HG02938 (cell line): ENCODE data around the gene PRAMEF4.
"Not testable (repeated sequence)": the region's sequence is repeated elsewhere in the genome, so short reads cannot be mapped to it uniquely, and the experiment has no call there.

Source experiments
- ATAC-seq: cut with Tn5 transposase; IDR thresholded peaks from one replicate; pipeline ENCODE4 v1.9.1; 2021; ENCODE audit warnings: mild to moderate bottlenecking, moderate library complexity; ENCODE audit not compliant: unreplicated experiment

Gene PRAMEF4

GRCh38 chr1:12886101-12886500 lies at the start of gene PRAMEF4:
Gene PRAMEF4 (minus strand): TSS chr1:12886201. CDS start chr1:12883394, 2,807 bp downstream.
- ATAC-seq = not testable (repeated sequence)

- not testable (repeated sequence) for ATAC-seq
Observed at GRCh38 chr1:12924368-12924767, 38.4 kb upstream of the PRAMEF4 start.

- not testable (repeated sequence) for ATAC-seq
Observed at GRCh38 chr1:12921749-12922148, 35.7 kb upstream of the PRAMEF4 start.

- ATAC-seq = not testable (repeated sequence)
Observed at GRCh38 chr1:12916310-12916709, 30.3 kb upstream of the PRAMEF4 start, which contains the start of gene PRAMEF7. Gene PRAMEF7 (plus strand): TSS chr1:12916610. CDS start chr1:12917693, 1,083 bp downstream.

GRCh38 chr1:12903793-12904572 lies 18.0 kb upstream of the PRAMEF4 start:
- ATAC-seq = not testable (repeated sequence)

GRCh38 chr1:12899186-12899585 lies 13.2 kb upstream of the PRAMEF4 start:
- ATAC-seq = not testable (repeated sequence)

- not testable (repeated sequence) for ATAC-seq
Observed at GRCh38 chr1:12898170-12898569, 12.2 kb upstream of the PRAMEF4 start, which contains the start of gene PRAMEF10. Gene PRAMEF10 (minus strand): TSS chr1:12898270. CDS start chr1:12895847, 2,423 bp downstream.

GRCh38 chr1:12878453-12878852 lies 7.5 kb downstream of the PRAMEF4 start:
- ATAC-seq = not testable (repeated sequence)

- ATAC-seq = not testable (repeated sequence)
Observed at GRCh38 chr1:12863131-12863880, 22.7 kb downstream of the PRAMEF4 start.

- not testable (repeated sequence) for ATAC-seq
Observed at GRCh38 chr1:12856786-12857185, 29.2 kb downstream of the PRAMEF4 start, which contains the start of gene PRAMEF2. Gene PRAMEF2 (plus strand): TSS chr1:12857086. CDS start chr1:12859010, 1,924 bp downstream.

- ATAC-seq = no peak
Observed at GRCh38 chr1:12851779-12852178, 34.2 kb downstream of the PRAMEF4 start.

- ATAC-seq = not testable (repeated sequence)
Observed at GRCh38 chr1:12848620-12849019, 37.4 kb downstream of the PRAMEF4 start, which contains the start of gene HNRNPCL1. Gene HNRNPCL1 (minus strand): TSS chr1:12848720. CDS start chr1:12848289, 431 bp downstream.

GRCh38 chr1:12833251-12833650 lies 52.8 kb downstream of the PRAMEF4 start:
- not testable (repeated sequence) for ATAC-seq

GRCh38 chr1:12831310-12831709 lies 54.7 kb downstream of the PRAMEF4 start, which contains the start of gene PRAMEF11:
Gene PRAMEF11 (minus strand): TSS chr1:12831410. CDS start chr1:12828789, 2,621 bp downstream.
- not testable (repeated sequence) for ATAC-seq
